ENCODE measurements around the gene UBE3B.

DNA sequence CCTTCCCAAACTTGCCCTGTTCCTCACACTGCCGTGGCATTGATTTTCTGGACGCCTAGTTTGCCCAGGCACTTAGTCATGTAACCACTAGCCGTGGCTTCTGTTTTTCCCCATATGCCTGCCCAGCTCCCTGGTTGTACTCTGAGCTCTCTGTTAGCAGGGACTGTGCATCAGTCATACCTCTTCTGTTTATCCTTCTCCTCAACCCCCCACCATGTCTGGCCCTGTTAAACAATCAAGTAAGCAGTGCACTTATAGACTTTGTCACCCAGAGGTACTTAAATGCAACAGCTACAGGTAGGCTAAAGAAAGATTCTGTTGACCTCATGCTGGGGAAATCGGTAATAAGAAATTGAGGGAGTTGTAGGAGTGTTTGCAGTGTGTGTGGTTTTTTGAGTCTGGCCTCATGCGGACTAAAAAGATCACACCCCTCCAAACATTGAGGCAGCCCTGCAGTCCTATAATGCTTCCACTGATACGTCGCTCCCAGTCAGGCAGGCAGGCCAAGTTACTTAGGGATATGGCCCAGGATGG lies 17.0 kb downstream of the UBE3B start:
- TF ChIP-seq, protein P1, sequence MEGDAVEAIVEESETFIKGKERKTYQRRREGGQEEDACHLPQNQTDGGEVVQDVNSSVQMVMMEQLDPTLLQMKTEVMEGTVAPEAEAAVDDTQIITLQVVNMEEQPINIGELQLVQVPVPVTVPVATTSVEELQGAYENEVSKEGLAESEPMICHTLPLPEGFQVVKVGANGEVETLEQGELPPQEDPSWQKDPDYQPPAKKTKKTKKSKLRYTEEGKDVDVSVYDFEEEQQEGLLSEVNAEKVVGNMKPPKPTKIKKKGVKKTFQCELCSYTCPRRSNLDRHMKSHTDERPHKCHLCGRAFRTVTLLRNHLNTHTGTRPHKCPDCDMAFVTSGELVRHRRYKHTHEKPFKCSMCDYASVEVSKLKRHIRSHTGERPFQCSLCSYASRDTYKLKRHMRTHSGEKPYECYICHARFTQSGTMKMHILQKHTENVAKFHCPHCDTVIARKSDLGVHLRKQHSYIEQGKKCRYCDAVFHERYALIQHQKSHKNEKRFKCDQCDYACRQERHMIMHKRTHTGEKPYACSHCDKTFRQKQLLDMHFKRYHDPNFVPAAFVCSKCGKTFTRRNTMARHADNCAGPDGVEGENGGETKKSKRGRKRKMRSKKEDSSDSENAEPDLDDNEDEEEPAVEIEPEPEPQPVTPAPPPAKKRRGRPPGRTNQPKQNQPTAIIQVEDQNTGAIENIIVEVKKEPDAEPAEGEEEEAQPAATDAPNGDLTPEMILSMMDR (IDR thresholded peaks at IDR 0.05), result no peak
- TF ChIP-seq POLR2A (IDR thresholded peaks at IDR 0.05), result no peak
